GM21717 (cell line): ENCODE data around the gene KLHL2.

ENCODE experiments used
- ATAC-seq: cut with Tn5 transposase; IDR thresholded peaks from one replicate; pipeline ENCODE4 v1.9.1; 2021; ENCODE audit warnings: mild to moderate bottlenecking, moderate library complexity; ENCODE audit not compliant: unreplicated experiment

The KLHL2 gene

DNA sequence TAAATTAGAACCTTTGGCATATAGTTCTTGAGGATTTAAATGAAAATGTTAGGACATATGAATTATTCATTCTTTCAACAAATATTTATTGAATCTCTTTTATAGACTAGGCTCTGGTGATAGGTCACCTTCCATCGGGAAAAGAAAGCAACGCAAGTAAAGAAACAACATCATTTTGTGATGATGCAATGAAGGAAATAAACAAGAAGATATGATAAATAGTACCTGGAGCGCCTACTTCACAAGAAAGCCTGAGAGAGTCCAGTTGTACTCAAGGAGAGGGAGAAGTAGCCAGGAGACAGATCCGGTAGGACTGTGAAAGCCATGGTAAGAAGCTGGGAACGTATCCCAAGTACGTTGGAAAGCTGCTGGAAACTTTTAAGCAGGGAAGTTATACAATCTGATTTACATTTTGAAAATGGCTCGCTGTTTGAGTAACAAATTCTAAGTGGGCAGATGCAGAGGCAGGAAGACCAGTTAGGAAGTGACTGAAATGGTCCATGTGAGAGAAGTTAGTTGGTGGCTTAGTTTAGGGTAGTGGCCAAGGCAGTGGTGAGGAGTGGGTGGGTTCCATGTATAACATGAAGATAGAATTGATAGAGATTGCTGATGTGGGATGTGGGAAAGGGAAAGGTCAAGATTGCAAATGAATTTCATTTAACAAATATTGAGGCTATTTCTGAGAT lies 153.8 kb downstream of the KLHL2 start:
- ATAC-seq: no peak

DNA sequence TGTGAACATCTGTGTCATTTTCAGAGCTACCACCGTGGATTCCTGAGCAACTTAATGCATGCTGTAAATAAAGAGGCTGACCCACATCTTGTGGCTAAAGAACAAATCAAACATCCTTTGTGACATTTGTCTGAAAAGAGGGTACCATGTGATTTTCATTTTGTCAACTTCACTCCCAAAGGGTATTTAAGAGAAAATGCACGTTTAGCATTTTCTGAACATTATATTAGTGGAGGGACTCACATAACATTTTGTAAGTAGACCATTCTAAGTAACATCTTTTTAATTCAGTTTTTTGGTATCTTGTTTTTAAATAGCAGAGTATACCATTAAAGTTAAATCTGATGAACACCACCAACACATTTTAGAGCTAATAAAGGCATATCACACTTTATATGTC lies 154.4 kb downstream of the KLHL2 start:
- no peak for ATAC-seq

DNA sequence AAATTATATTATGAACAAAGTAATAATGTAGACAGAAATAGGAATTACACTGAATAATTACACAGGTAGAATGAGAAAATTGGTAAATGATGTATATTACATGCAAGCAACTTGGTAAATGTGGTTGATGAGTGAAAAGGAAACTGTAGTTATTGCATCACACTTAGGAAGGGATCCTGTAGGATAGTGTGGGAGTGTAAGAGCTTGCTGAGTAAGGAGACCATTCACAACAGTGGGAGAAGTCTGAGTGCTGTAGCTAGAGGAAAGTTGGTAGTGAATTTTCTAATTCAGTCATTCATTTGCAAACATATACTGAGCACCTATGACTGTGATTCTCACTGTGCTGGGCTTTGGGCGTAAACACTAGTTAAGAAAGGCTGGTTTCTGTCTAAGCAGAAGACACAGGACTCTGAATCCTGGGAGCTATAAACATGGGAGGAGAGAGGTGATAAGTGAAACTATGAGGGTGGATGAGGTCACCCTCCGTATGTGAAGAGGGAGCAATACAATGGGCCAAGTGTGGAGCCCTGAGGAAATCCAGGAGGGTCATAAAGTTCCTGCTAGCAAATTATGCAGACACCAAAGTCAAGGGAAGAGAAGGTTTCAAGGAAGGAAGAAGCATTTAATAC lies 157.2 kb downstream of the KLHL2 start:
- no peak for ATAC-seq

DNA sequence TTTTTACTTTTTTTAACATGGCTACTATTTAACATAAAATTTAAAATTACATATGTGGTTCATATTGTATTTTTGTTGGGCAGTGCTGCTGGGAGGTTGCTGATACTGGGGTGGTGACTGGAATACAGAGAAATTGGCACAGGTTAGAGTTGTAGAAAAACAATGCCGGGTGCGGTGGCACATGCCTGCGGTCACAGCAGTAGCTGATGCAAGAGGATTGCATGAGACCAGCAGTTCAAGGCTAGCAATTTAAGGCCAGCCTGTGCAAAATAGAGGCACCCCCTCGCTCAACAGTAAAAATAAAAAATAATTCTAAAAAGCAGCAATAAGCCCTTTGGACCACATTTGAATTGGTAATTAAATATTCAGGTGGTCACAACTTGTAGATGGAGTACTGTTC lies 159.7 kb downstream of the KLHL2 start:
- no peak for ATAC-seq

DNA sequence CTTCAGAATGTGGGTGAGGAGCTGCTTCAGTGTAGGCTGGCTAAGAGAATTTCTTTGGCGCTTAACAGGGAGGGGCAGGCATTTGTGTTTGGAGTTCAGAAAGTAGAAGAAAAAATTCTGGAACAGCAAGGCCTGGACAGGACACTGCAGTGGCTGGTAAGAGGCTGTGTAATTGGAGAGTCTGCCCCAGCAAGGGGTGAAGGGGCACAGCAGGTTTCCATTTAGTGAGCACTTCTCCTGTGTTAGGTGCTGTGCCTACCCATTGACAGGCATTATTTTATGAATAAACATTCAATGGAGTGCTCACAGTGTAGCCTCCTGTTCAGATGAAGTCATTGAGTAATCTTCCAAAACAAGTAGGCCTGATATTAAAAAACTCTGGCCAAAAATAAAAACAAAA lies 160.8 kb downstream of the KLHL2 start:
- ATAC-seq: no peak

DNA sequence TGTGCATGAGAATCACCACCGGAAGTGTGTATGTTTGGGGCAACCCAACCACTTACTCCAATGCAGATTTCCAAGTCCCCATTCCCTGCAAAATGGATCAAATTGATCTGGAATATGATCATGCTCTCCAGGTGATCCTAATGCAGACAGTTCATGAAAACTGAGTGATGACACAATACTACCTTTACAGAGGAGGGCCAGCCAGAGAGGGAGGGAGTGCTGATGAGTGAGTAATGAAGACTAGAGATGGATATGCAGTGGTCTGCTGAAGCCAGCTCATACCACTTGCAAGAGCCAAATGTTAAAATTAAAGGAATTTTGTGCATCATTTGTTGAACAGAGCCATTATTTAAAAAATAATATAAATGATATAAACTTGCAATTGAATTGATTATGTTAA lies 161.2 kb downstream of the KLHL2 start:
- ATAC-seq: no peak

DNA sequence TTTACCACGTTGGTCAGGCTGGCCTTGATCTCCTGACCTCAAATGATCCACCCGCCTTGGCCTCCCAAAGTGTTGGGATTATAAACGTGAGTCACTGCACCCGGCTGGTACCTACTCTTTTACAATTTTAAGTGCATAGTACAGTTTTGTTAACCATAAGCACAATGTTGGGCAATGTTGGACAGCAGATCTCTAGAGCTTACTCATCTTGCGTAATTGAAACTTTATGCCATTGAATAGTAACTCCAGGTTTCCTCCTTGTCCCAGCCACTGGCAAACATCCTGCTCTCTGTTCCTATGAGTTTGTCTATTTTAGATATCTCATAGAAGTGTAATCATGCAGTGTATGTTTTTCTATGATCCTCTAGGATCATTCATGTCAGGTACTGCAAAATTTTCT lies 162.2 kb downstream of the KLHL2 start:
- no peak for ATAC-seq

DNA sequence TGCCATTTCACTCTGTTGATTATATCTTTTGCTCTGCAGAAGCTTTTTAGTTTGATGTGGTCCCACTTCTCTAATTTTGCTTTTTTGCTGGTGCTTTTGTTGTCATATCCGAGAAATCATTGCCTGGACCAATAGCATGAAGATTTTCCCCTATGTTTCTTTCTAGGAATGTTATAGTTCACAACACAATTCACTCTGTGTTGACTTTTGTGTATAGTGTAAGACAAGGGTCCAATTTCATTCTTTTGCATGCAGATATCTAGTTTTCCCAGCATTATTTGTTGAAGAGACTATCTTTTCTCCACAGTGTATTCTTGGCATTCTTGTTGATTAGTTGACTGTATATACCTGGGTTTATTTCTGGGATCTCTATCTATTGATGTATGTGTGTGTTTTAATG lies 163.2 kb downstream of the KLHL2 start:
- no peak for ATAC-seq
